ENCODE results near the gene PCDHB1.

DNA sequence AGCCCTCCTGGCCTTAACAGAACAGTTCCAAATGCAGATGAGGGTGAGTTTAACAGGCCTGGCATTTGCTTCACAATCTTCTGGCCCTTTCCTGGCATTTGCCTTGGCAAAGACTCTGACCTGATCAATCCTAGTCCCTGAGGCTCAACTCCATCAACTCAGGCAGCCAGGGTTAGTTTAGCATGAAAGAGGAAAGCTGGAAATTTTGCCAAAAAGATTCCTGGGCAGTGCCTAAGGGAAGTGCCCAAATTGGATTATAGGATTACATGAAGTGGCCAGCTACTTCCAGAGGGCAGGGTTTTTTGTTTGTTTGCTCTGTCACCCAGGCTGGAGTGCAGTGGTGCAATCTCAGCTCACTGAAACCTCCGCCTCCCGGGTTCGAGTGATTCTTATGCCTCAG lies 48.1 kb upstream of the PCDHB1 start:
- no peak for TF ChIP-seq CTCF (IDR thresholded peaks at IDR 0.05)
- no peak for TF ChIP-seq POLR2AphosphoS5 (IDR thresholded peaks at IDR 0.05)
- TF ChIP-seq EP300 (IDR thresholded peaks at IDR 0.05; ENCODE audit: low read depth): no peak
- no peak for TF ChIP-seq POLR2A (IDR thresholded peaks at IDR 0.05)
